ENCODE measurements around the gene SBNO2.

- TF ChIP-seq ZNF274 (IDR thresholded peaks at IDR 0.05; ENCODE audit: low read depth, low read length) (no peak), YY1 (IDR thresholded peaks at IDR 0.05; ENCODE audit: insufficient read depth, insufficient read length) (no peak)
These were observed 112.1 kb downstream of the SBNO2 start for GRCh38 chr19:1061987-1062386.

Data from NT2/D1 (cell line).